OCI-LY3 (cell line): Measurements from ENCODE around the gene MMP2.

Source experiments
- EZH2phosphoT487 ChIP-seq: fragments of 200-600 bp; shearing (Covaris generic); IDR thresholded peaks from 2 replicates; pipeline ENCODE4 v1.6.1; 2018; ENCODE audit warnings: antibody characterized with exemption, mixed run types, low read depth
- TF ChIP-seq, protein P1 (sequence below): fragments of 200-600, 300-600 bp; sonication (generic); IDR thresholded peaks from 2 replicates; pipeline ENCODE4 v1.5.1; 2014; ENCODE audit warnings: antibody characterized with exemption, low read length, low read depth

DNA sequence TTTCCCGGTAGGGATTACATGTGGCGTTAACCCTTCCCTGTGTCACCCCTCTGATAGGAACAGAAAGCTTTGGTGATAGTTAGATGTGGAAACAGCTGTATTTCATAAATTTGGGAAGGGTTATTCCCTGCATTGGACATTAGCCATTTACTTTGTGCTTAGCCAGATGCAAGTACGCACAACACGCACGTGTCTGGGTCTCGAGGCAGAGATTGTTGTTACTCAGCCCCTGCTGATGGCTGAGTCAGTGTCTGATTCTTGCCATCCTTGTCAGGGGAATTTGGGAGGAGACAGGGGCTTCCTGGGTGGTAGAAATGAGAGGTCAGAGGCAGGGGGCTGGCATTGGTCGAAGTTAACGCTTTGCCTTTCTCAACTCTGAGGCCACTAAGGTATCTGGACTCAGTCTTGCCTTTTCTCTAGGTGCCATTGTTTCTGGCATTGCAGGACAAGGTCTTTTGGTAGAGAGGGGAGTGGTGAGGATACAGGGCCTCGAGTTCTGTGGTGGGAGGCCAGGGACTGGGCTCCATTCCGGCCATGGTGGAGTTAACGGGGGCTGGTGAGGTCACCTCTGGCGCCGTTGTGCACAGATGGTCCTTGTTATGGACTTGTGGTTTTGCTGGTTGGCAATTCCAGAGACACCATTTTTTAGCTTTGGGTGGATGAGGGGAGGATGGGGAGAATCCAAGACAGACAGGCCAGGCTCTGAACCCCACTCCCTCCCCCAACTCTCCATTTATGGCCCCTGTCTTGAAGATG is 8.2 kb downstream of the MMP2 start:
- TF ChIP-seq, protein P1, sequence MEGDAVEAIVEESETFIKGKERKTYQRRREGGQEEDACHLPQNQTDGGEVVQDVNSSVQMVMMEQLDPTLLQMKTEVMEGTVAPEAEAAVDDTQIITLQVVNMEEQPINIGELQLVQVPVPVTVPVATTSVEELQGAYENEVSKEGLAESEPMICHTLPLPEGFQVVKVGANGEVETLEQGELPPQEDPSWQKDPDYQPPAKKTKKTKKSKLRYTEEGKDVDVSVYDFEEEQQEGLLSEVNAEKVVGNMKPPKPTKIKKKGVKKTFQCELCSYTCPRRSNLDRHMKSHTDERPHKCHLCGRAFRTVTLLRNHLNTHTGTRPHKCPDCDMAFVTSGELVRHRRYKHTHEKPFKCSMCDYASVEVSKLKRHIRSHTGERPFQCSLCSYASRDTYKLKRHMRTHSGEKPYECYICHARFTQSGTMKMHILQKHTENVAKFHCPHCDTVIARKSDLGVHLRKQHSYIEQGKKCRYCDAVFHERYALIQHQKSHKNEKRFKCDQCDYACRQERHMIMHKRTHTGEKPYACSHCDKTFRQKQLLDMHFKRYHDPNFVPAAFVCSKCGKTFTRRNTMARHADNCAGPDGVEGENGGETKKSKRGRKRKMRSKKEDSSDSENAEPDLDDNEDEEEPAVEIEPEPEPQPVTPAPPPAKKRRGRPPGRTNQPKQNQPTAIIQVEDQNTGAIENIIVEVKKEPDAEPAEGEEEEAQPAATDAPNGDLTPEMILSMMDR, result no peak
- TF ChIP-seq EZH2phosphoT487, result no peak
